OCI-LY7 (cell line): Measurements from ENCODE around the gene MGST1. TPM values are rescaled to one million over a fixed set of nuclear protein-coding genes. Genes with fewer than 3 reads are reported as not detected.

Experiments used
- BruUV-seq: library from RNA; stranded (reverse); fragments of 400-500 nt; replicated peaks from 2 replicates; lab custom pipeline; 2021; lab: Mats Ljungman, UMichigan
- CTCF ChIA-PET: fragments of 300-600 bp; sonication (Branson Sonifier 250); formaldehyde crosslinking; loops from one replicate; lab custom pipeline; 2022; ENCODE audit warnings: antibody characterized with exemption; ENCODE audit not compliant: unreplicated experiment; lab: Charles Lee
- POLR2A ChIA-PET: fragments of 300-600 bp; sonication (Branson Sonifier 250); formaldehyde crosslinking; loops from one replicate; lab custom pipeline; 2022; ENCODE audit warnings: antibody characterized with exemption; lab: Charles Lee
- DNase-seq: peaks from one replicate; pipeline ENCODE4 v3.0.0-alpha.2; 2015; ENCODE audit warnings: low spot score
- H2AFZ ChIP-seq: fragments of 200-600 bp; sonication (generic), shearing (Covaris generic); 2 replicates; pipeline ENCODE4 v1.6.1; 2014; ENCODE audit warnings: mild to moderate bottlenecking, antibody characterized with exemption, low read length, moderate library complexity
- H3K27ac ChIP-seq: fragments of 200-600 bp; sonication (generic); 2 replicates; pipeline ENCODE4 v1.5.1; 2014; ENCODE audit warnings: mixed run types, low read depth, mild to moderate bottlenecking, moderate library complexity, low read length, inconsistent platforms; ENCODE audit not compliant: poor library complexity, severe bottlenecking
- H3K36me3 ChIP-seq: fragments of 200-600 bp; sonication (generic); 2 replicates; pipeline ENCODE4 v1.6.1; 2014; ENCODE audit warnings: mild to moderate bottlenecking, antibody characterized with exemption, low read length, moderate library complexity, mixed read lengths; ENCODE audit not compliant: insufficient read depth
- H3K4me1 ChIP-seq: fragments of 200-600 bp; sonication (generic); 2 replicates; pipeline ENCODE4 v1.5.1; 2014; ENCODE audit warnings: mild to moderate bottlenecking, low read length; ENCODE audit not compliant: insufficient read depth, poor library complexity, severe bottlenecking
- H3K4me2 ChIP-seq: fragments of 200-600 bp; sonication (generic); 2 replicates; pipeline ENCODE4 v1.6.1; 2014; ENCODE audit warnings: mild to moderate bottlenecking, low read length
- H3K4me3 ChIP-seq: fragments of 200-600 bp; sonication (generic); 2 replicates; pipeline ENCODE4 v1.5.1; 2014; ENCODE audit warnings: mild to moderate bottlenecking, low read depth, low read length; ENCODE audit not compliant: poor library complexity, severe bottlenecking
- H3K79me2 ChIP-seq: fragments of 200-600 bp; sonication (generic); 2 replicates; pipeline ENCODE4 v1.6.1; 2016; ENCODE audit warnings: low read depth, mild to moderate bottlenecking, low read length, moderate library complexity, mixed read lengths; ENCODE audit not compliant: insufficient read depth
- H3K9me2 ChIP-seq: fragments of 200-600 bp; sonication (generic); 2 replicates; pipeline ENCODE4 v1.6.1; 2016; ENCODE audit warnings: mild to moderate bottlenecking, low read length, mixed read lengths; ENCODE audit not compliant: insufficient read depth
- H3K9me3 ChIP-seq: fragments of 200-600 bp; sonication (generic); 2 replicates; pipeline ENCODE4 v1.6.1; 2014; ENCODE audit warnings: mild to moderate bottlenecking, mixed run types, low read length, mixed read lengths
- H4K20me1 ChIP-seq: fragments of 200-600 bp; sonication (generic); 2 replicates; pipeline ENCODE4 v1.6.1; 2014; ENCODE audit warnings: mild to moderate bottlenecking, antibody characterized with exemption, low read length, moderate library complexity, mixed read lengths; ENCODE audit not compliant: insufficient read depth
- EZH2phosphoT487 ChIP-seq: fragments of 200-600 bp; sonication (generic); IDR thresholded peaks from 2 replicates; pipeline ENCODE4 v1.6.1; 2018; ENCODE audit warnings: low read depth, borderline replicate concordance, mild to moderate bottlenecking, mixed run types, antibody characterized with exemption, low read length, moderate library complexity, mixed read lengths
- intact Hi-C: fragments of 100-400 bp; cut with micrococcal nuclease; formaldehyde crosslinking; loops from one replicate; pipeline ENCODE4 v1.10.0; 2022; ENCODE audit not compliant: unreplicated experiment
- total RNA-seq, 2 experiments: library from RNA; depleted of rRNA in 1 of 2; stranded (reverse); fragments of >200 nt in 1 of 2; shearing (Covaris generic) in 1 of 2; gene quantifications; 2 replicates each; pipeline ENCODE4 v1.2.3, GENCODE V29; 2014 to 2022
- TF ChIP-seq, protein P1 (sequence below): fragments of 200-600 bp; sonication (generic); conservative IDR thresholded peaks from 2 replicates; pipeline ENCODE4 v1.5.1; 2014; ENCODE audit warnings: mild to moderate bottlenecking, antibody characterized with exemption, low read length, moderate library complexity, mixed read lengths

The MGST1 gene
- total RNA-seq, 2 experiments from 2014 or later, result 16.5 to 67.4 TPM

DNA sequence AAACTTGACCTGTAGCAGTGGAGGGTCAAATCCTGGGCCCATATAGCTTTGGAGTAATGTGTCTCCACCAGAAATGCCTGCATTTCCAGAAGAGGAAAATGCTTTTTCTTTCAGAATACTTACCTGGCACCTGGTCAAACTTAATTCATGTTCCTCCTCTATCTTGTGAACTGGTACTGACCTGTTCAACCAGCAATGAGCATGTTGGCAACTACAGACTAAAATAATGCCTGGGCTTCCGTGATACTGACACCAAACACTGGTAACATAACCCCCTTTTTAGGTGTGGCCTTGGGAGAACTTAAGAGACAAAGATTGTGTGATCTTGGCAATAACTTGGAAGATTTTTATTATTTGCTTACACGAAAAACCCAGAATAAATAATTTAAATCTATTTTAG, 23.8 kb upstream of the MGST1 start:
- no peak overlapping the region for H2AFZ ChIP-seq
- no peak overlapping the region for H3K4me3 ChIP-seq
- BruUV-seq, result no TSS peak
- TF ChIP-seq, protein P1, sequence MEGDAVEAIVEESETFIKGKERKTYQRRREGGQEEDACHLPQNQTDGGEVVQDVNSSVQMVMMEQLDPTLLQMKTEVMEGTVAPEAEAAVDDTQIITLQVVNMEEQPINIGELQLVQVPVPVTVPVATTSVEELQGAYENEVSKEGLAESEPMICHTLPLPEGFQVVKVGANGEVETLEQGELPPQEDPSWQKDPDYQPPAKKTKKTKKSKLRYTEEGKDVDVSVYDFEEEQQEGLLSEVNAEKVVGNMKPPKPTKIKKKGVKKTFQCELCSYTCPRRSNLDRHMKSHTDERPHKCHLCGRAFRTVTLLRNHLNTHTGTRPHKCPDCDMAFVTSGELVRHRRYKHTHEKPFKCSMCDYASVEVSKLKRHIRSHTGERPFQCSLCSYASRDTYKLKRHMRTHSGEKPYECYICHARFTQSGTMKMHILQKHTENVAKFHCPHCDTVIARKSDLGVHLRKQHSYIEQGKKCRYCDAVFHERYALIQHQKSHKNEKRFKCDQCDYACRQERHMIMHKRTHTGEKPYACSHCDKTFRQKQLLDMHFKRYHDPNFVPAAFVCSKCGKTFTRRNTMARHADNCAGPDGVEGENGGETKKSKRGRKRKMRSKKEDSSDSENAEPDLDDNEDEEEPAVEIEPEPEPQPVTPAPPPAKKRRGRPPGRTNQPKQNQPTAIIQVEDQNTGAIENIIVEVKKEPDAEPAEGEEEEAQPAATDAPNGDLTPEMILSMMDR, result no peak
- no peak for TF ChIP-seq EZH2phosphoT487
- POLR2A ChIA-PET, result no interaction called here
- no peak overlapping the region for H3K4me2 ChIP-seq
- H3K36me3 ChIP-seq, result no peaks in the 10 kb centered on the region
- DNase-seq, result no peak
- no peaks in the 10 kb centered on the region for H3K79me2 ChIP-seq
- H3K27ac ChIP-seq, result no peak overlapping the region
- intact Hi-C loops, result no loop called here
- H4K20me1 ChIP-seq, result no peaks in the 10 kb centered on the region
- no peaks in the 10 kb centered on the region for H3K9me3 ChIP-seq
- H3K9me2 ChIP-seq, result no peaks in the 10 kb centered on the region
- H3K4me1 ChIP-seq, result no peaks in the 10 kb centered on the region
- CTCF ChIA-PET, result no interaction called here

DNA sequence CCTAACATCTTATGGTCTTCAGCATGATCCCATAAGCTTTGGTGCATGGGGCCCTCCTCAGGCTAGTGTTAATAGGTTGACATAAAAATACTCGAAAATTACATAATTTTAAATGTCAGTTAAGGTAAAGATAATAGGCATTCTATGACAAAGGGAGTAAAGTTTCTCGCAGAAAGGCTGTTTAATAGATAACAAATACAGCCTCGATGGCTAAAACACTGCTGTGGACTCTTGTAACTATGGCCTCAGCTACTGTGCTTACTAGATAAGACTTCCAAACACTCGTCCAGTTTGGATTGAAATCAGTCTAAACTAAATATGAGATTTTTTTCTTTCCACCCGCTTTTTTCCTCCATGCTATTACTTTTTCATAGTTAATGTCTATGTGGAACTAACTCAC, 23.2 kb upstream of the MGST1 start:
- H3K9me2 ChIP-seq, result no peaks in the 10 kb centered on the region
- CTCF ChIA-PET, result no interaction called here
- TF ChIP-seq, protein P1, result no peak
- no peak for TF ChIP-seq EZH2phosphoT487
- POLR2A ChIA-PET, result no interaction called here
- no peak overlapping the region for H3K4me2 ChIP-seq
- H3K4me3 ChIP-seq, result no peak overlapping the region
- BruUV-seq, result no TSS peak
- intact Hi-C loops, result no loop called here
- H3K4me1 ChIP-seq, result no peaks in the 10 kb centered on the region
- no peak for DNase-seq
- no peaks in the 10 kb centered on the region for H3K36me3 ChIP-seq
- H3K9me3 ChIP-seq, result no peaks in the 10 kb centered on the region
- no peak overlapping the region for H2AFZ ChIP-seq
- H4K20me1 ChIP-seq, result no peaks in the 10 kb centered on the region
- no peaks in the 10 kb centered on the region for H3K79me2 ChIP-seq
- no peak overlapping the region for H3K27ac ChIP-seq

DNA sequence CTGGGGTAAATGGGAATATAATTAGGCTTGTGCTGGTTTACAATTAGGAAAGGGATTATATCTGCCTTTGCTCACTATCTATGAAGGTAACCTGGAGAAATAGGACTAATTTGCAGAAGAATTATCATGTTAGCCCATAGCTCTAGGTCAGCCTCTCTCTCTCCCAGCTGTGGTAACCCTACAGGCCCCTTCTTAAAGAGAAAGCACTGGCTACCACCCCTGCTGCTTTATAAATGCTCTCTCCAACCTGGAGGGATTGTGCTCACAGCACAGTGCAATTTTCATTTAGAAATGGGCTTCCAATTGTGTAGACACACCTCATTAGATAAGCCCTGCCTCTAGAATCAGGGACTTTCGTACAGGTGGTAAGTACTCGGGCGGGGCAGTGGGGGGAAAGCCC, 22.7 kb upstream of the MGST1 start:
- Histone ChIP-seq H3K79me2 (no peaks in the 10 kb centered on the region), H3K27ac (no peak overlapping the region), H3K9me2 (no peaks in the 10 kb centered on the region), H2AFZ (no peak overlapping the region), H3K36me3 (no peaks in the 10 kb centered on the region), H3K9me3 (no peaks in the 10 kb centered on the region), H4K20me1 (no peaks in the 10 kb centered on the region), H3K4me1 (no peaks in the 10 kb centered on the region), H3K4me2 (no peak overlapping the region), H3K4me3 (no peak overlapping the region)
- CTCF ChIA-PET, result no interaction called here
- TF ChIP-seq, protein P1, result no peak
- TF ChIP-seq EZH2phosphoT487, result no peak
- BruUV-seq, result no TSS peak
- no peak for DNase-seq
- intact Hi-C loops, result no loop called here
- POLR2A ChIA-PET, result no interaction called here
